PC-3 (cell line): ENCODE data around the gene GDF7. TPM values are rescaled to one million over a fixed set of nuclear protein-coding genes. Genes with fewer than 3 reads are reported as not detected.

Experiments
- ATAC-seq: fragments of 200-7000 bp; cut with Tn5 transposase; 2 replicates; pipeline ENCODE4 v1.9.1; 2020; ENCODE audit warnings: mild to moderate bottlenecking, moderate library complexity
- BruUV-seq: library from RNA; stranded (reverse); fragments of 400-500 nt; replicated peaks from 2 replicates; lab custom pipeline; 2021; lab: Mats Ljungman, UMichigan
- CTCF ChIA-PET: fragments of 300-600 bp; sonication (Branson Sonifier 250); formaldehyde crosslinking; loops from one replicate; lab custom pipeline; 2022; ENCODE audit warnings: antibody characterized with exemption; lab: Charles Lee
- POLR2A ChIA-PET: fragments of 300-600 bp; sonication (Branson Sonifier 250); formaldehyde crosslinking; loops from one replicate; lab custom pipeline; 2022; ENCODE audit warnings: antibody characterized with exemption; ENCODE audit not compliant: unreplicated experiment; lab: Charles Lee
- DNase-seq: peaks from one replicate; pipeline ENCODE4 v3.0.0-alpha.2; 2015
- H2AFZ ChIP-seq: fragments of 300-600 bp; sonication (generic); 2 replicates; pipeline ENCODE4 v1.6.0; 2016; ENCODE audit warnings: antibody characterized with exemption, low read length
- H3F3A ChIP-seq: fragments of 300-600 bp; sonication (generic); one replicate; pipeline ENCODE4 v1.6.0; 2017; ENCODE audit warnings: antibody characterized with exemption, low read length, control low read depth, mild to moderate bottlenecking; ENCODE audit not compliant: unreplicated experiment
- H3K27ac ChIP-seq: fragments of 300-600 bp; sonication (generic); 2 replicates; pipeline ENCODE4 v1.5.1; 2016; ENCODE audit warnings: mild to moderate bottlenecking, low read length
- H3K27me3 ChIP-seq: fragments of 300-600 bp; sonication (generic); 2 replicates; pipeline ENCODE4 v1.6.1; 2016; ENCODE audit warnings: low read length, mixed read lengths
- H3K36me3 ChIP-seq: fragments of 300-600 bp; sonication (generic); 2 replicates; pipeline ENCODE4 v1.6.1; 2016; ENCODE audit warnings: low read depth, mixed run types, low read length, mixed read lengths
- H3K4me1 ChIP-seq: fragments of 300-600 bp; sonication (generic); 2 replicates; pipeline ENCODE4 v1.5.1; 2016; ENCODE audit warnings: low read length; ENCODE audit not compliant: insufficient read depth
- H3K4me2 ChIP-seq: fragments of 300-600 bp; sonication (generic); 2 replicates; pipeline ENCODE4 v1.6.0; 2016; ENCODE audit warnings: low read length
- H3K4me3 ChIP-seq: fragments of 300-600 bp; sonication (generic); 2 replicates; pipeline ENCODE4 v1.5.1; 2016; ENCODE audit warnings: mild to moderate bottlenecking, low read length, mixed read lengths
- H3K79me2 ChIP-seq: fragments of 300-600 bp; sonication (generic); 2 replicates; pipeline ENCODE4 v1.6.1; 2017; ENCODE audit warnings: low read length, mixed read lengths
- H3K9ac ChIP-seq: fragments of 300-600 bp; sonication (generic); 2 replicates; pipeline ENCODE4 v1.6.0; 2016; ENCODE audit warnings: mild to moderate bottlenecking, low read length
- H3K9me2 ChIP-seq: fragments of 300-600 bp; sonication (generic); replicated peaks from 2 replicates; pipeline ENCODE4 v1.6.1; 2016; ENCODE audit warnings: mixed run types, low read length, mixed read lengths
- H3K9me3 ChIP-seq: fragments of 300-600 bp; sonication (generic); 2 replicates; pipeline ENCODE4 v1.6.1; 2016; ENCODE audit warnings: low read length, mixed read lengths
- H4K20me1 ChIP-seq: fragments of 300-600 bp; sonication (generic); 2 replicates; pipeline ENCODE4 v1.6.1; 2016; ENCODE audit warnings: low read length, mixed read lengths
- CTCF ChIP-seq: fragments of 300-600 bp; sonication (generic); conservative IDR thresholded peaks from 2 replicates; pipeline ENCODE4 v1.5.1; 2017; ENCODE audit warnings: antibody characterized with exemption, low read depth, mild to moderate bottlenecking, low read length
- EZH2 ChIP-seq: fragments of 300-600 bp; sonication (generic); IDR thresholded peaks from one replicate; pipeline ENCODE4 v1.6.1; 2017; ENCODE audit warnings: antibody characterized with exemption, mild to moderate bottlenecking, low read length; ENCODE audit not compliant: unreplicated experiment
- EZH2phosphoT487 ChIP-seq: fragments of 300-600 bp; sonication (generic); IDR thresholded peaks from 2 replicates; pipeline ENCODE4 v1.6.1; 2018; ENCODE audit warnings: mild to moderate bottlenecking, antibody characterized with exemption, low read length, borderline replicate concordance
- intact Hi-C: fragments of 100-400 bp; cut with micrococcal nuclease; formaldehyde crosslinking; loops from 2 replicates; pipeline ENCODE4 v1.9.0; 2023
- total RNA-seq: library from RNA; depleted of rRNA; stranded (reverse); fragments of >200 nt; gene quantifications from 2 replicates; pipeline ENCODE4 v1.2.3, GENCODE V29; 2014

The GDF7 gene
- total RNA-seq, 1 experiment from 2014 or later = 0.04 TPM

GRCh38 chr2:20652141-20652540 is 14.8 kb upstream of the GDF7 start:
- Histone ChIP-seq H4K20me1 (no peaks in the 10 kb centered on the region), H3K9me3 (no peaks in the 10 kb centered on the region), H3K27ac (no peak overlapping the region), H3K4me1 (peaks cover 15% of the 10 kb centered on the region), H3K9ac (no peak overlapping the region), H3K9me2 (no peaks in the 10 kb centered on the region), H3K79me2 (no peaks in the 10 kb centered on the region), H3K36me3 (no peaks in the 10 kb centered on the region), H3F3A (no peaks in the 10 kb centered on the region), H3K27me3 (peaks cover 12% of the 10 kb centered on the region; the same call in 1 of the 2 replicates), H3K4me3 (no peak overlapping the region), H3K4me2 (no peak overlapping the region), H2AFZ (no peak overlapping the region; the same call in 1 of the 2 replicates)
- TF ChIP-seq EZH2 = no peak
- no peak for TF ChIP-seq CTCF
- no peak for TF ChIP-seq EZH2phosphoT487
- intact Hi-C loops = no loop called here
- DNase-seq = no peak
- ChIA-PET POLR2A (no interaction called here), CTCF (interaction anchor here (2.1 kb wide), 1 partner anchor 9 kb away, joined by 10 read pairs; no protein-coding TSS in a partner anchor)
- BruUV-seq = no TSS peak
- no peak for ATAC-seq

DNA sequence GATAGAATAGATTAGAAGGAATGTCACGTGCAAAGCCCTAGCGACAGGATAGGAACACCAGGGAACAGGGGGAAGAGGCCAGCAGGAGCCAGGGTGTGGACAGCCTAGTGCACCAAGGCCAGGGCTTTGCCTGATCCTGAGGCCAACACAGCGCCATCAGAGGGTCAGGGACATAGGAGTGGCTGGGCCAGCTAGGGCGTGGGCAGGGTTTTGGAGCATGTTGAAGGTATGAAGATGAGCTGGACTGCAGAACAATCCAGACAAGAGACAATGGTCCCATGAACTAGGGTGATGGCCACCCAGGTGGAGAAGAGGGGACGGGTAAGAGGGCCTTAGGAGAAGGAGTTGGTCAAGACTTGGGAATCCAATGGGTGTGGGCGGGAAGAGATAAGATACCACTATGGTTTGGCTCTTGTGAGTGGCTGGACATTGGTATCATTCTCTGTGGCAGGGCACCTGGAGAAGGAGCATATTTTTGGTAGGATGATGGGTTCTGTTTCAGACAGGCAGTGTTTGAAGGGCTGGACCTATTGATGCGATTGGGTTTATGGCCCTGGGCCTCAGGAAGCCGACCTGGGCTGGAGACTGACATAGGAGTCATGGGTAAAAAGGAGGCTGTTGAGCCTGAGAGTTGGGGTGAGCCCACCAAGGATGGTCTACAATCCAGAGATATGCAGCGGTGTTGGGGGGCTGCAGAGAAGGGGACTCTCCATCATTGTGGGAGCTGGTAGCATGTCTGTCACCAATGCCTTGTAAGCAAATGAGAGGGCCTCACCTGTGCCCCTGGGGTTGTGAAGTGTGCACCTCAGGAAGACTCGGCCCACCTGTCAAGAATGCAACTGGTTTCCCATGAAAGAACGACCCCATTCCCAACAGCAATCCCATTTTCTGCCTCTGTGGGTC is 14.0 kb upstream of the GDF7 start:
- H3K4me3 ChIP-seq = no peak overlapping the region
- H4K20me1 ChIP-seq = no peaks in the 10 kb centered on the region
- no peaks in the 10 kb centered on the region for H3K36me3 ChIP-seq
- intact Hi-C loops = no loop called here
- no peak overlapping the region for H2AFZ ChIP-seq
- TF ChIP-seq CTCF (no peak), EZH2phosphoT487 (no peak), EZH2 (no peak)
- H3K9me3 ChIP-seq = no peaks in the 10 kb centered on the region
- H3K9ac ChIP-seq = no peak overlapping the region
- CTCF ChIA-PET = no interaction called here
- BruUV-seq = no TSS peak
- H3K27ac ChIP-seq = no peak overlapping the region
- no peak for DNase-seq
- no peak overlapping the region for H3K4me2 ChIP-seq
- H3K9me2 ChIP-seq = no peaks in the 10 kb centered on the region
- no peaks in the 10 kb centered on the region for H3F3A ChIP-seq
- no peaks in the 10 kb centered on the region for H3K79me2 ChIP-seq
- no peak for ATAC-seq
- peaks cover 12% of the 10 kb centered on the region; the same call in 1 of the 2 replicates for H3K27me3 ChIP-seq
- H3K4me1 ChIP-seq = peaks cover 15% of the 10 kb centered on the region
- POLR2A ChIA-PET = no interaction called here
